Lower leg skin (tissue), 4 donors: Measurements from ENCODE around the gene ADAMTSL1. TPM values are rescaled to one million over a fixed set of nuclear protein-coding genes. Genes with fewer than 3 reads are reported as not detected.

Source experiments
- DNase-seq, 2 donors: peaks; one replicate each; pipeline ENCODE4 v3.0.0-alpha.2; 2019; ENCODE audit warnings: low spot score in 2 of 2
- H3K4me3 ChIP-seq: fragments of 200-600 bp; sonication (generic); 2 replicates; pipeline ENCODE4 v1.5.1; 2017; ENCODE audit warnings: mild to moderate bottlenecking, low read depth; ENCODE audit not compliant: poor library complexity, severe bottlenecking
- POLR2A ChIP-seq, 2 donors: fragments of 450-650 bp; IDR thresholded peaks; one replicate each; pipeline ENCODE4 v1.6.1; 2016 to 2017; ENCODE audit warnings: antibody characterized with exemption in 2 of 2, mild to moderate bottlenecking in 1 of 2, moderate library complexity in 1 of 2
- WGBS, 2 donors: methylation state at CpG; one replicate each; pipeline ENCODE4 v1.1.5; 2018; 5-methylcytosine and 5-hydroxymethylcytosine counted together
- intact Hi-C: fragments of 100-400 bp; cut with DNase I; formaldehyde crosslinking; loops from one replicate; pipeline ENCODE4 v1.15.0; 2023; ENCODE audit warnings: low total_unique reads
- total RNA-seq, 4 donors: library from RNA; depleted of rRNA; stranded (reverse); fragments of >200 nt; gene quantifications; one replicate each; pipeline ENCODE4 v1.1.0, GENCODE V29; 2016
- TF ChIP-seq, protein P1 (sequence below), 3 donors: fragments of 450-650 bp; IDR thresholded peaks; one replicate each; pipeline ENCODE4 v1.5.1; 2016; ENCODE audit warnings: antibody characterized with exemption in 3 of 3, mild to moderate bottlenecking in 3 of 3, moderate library complexity in 2 of 3

ADAMTSL1 gene
- total RNA-seq, 4 donors from 2014 or later, result 1.2 to 3.6 (median 1.9) TPM

DNA sequence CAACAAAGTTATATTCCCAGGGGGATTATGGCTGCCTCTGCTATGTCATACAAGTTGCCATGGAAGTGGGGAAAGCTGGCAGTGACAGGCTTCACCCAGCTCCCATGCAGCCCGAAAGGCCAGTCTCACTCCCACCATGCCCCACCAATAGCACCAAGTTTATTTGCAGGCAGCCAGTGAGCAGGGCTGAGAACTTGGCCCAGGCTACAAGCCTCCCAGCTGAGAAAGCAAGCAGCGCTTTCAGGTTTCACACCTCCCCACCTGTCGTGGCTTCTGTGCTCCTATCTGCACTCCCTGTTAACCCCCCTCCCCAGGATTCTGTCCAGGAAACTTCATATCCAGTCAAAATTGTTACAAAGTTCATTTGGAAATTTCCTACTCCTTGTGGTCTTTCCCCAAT, 404.0 kb downstream of the ADAMTSL1 start:
- intact Hi-C loops, result no loop called here
- WGBS, 2 donors, result 92 to 94% methylated on average over 3 of the region's 3 CpGs

DNA sequence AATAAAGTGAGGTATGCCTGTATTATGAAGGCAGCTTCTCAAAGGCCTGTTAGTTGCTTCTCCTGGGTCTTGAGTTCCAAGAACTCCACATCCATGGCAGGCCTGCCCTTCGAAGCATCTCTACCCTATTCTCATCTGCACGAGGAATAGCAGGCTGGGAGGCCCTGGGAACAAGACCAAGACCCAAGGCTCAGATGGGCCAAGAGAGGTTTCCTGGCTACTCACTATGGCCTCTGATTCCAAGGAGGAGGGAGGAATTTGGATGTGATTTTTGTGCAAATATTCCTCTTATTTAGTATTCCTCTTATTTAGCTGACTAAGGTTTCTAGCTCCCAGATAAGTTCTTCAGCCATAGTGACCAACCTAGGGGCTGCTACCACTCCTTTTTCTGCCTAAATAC, 407.8 kb downstream of the ADAMTSL1 start:
- 65 to 79% methylated on average over 2 of the region's 2 CpGs for WGBS, 2 donors
- no peak overlapping the region for H3K4me3 ChIP-seq
- no peak for DNase-seq
- TF ChIP-seq, protein P1, sequence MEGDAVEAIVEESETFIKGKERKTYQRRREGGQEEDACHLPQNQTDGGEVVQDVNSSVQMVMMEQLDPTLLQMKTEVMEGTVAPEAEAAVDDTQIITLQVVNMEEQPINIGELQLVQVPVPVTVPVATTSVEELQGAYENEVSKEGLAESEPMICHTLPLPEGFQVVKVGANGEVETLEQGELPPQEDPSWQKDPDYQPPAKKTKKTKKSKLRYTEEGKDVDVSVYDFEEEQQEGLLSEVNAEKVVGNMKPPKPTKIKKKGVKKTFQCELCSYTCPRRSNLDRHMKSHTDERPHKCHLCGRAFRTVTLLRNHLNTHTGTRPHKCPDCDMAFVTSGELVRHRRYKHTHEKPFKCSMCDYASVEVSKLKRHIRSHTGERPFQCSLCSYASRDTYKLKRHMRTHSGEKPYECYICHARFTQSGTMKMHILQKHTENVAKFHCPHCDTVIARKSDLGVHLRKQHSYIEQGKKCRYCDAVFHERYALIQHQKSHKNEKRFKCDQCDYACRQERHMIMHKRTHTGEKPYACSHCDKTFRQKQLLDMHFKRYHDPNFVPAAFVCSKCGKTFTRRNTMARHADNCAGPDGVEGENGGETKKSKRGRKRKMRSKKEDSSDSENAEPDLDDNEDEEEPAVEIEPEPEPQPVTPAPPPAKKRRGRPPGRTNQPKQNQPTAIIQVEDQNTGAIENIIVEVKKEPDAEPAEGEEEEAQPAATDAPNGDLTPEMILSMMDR (IDR thresholded peaks at IDR 0.05), result no peak
- no peak for TF ChIP-seq POLR2A (IDR thresholded peaks at IDR 0.05)
- intact Hi-C loops, result no loop called here

More for the DNA sequence above, 404.0 kb downstream of the ADAMTSL1 start:
- no peak for DNase-seq
- no peak for TF ChIP-seq POLR2A (IDR thresholded peaks at IDR 0.05)
- TF ChIP-seq, protein P1 (IDR thresholded peaks at IDR 0.05), result no peak
- no peak overlapping the region for H3K4me3 ChIP-seq

DNA sequence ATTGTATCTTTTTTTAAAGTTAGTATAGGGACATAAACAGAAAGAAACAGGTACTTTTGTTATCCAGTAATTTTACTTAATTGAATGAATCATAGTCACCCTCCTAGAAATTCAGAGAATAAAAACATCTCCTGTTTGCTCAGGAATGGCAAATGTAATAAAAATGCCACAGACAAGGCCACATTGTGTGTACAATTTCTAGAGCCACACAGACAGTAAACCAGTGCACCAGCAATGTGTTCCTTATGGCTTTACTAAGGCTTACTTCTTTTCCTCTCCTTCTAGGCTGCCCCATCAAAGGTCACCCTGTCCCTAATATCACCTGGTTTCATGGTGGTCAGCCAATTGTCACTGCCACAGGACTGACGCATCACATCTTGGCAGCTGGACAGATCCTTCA, 413.6 kb downstream of the ADAMTSL1 start:
- H3K4me3 ChIP-seq, result no peak overlapping the region
- TF ChIP-seq, protein P1 (IDR thresholded peaks at IDR 0.05), result no peak
- intact Hi-C loops, result no loop called here
- DNase-seq, result no peak
- 94 to 100% methylated on average over 1 of the region's 1 CpG for WGBS, 2 donors

- 53 to 60% methylated on average over 1 of the region's 1 CpG for WGBS, 2 donors
- no peak for TF ChIP-seq POLR2A (IDR thresholded peaks at IDR 0.05)
- TF ChIP-seq, protein P1 (IDR thresholded peaks at IDR 0.05), result no peak
- intact Hi-C loops, result no loop called here
- no peak overlapping the region for H3K4me3 ChIP-seq
- DNase-seq, result no peak
Measured at GRCh38 chr9:18888290-18888689, 414.3 kb downstream of the ADAMTSL1 start.

- TF ChIP-seq, protein P1 (IDR thresholded peaks at IDR 0.05), result no peak
- TF ChIP-seq POLR2A (IDR thresholded peaks at IDR 0.05), result no peak
- H3K4me3 ChIP-seq, result no peak overlapping the region
- 90 to 97% methylated on average over 11 to 12 of the region's 12 CpGs for WGBS, 2 donors
- no peak for DNase-seq
- intact Hi-C loops, result no loop called here
Measured at GRCh38 chr9:18889550-18889949, 415.6 kb downstream of the ADAMTSL1 start.

GRCh38 chr9:18890372-18890771, 416.4 kb downstream of the ADAMTSL1 start:
- 28 to 45% methylated on average over 4 of the region's 4 CpGs for WGBS, 2 donors
- intact Hi-C loops, result no loop called here
- no peak overlapping the region for H3K4me3 ChIP-seq
- TF ChIP-seq, protein P1 (IDR thresholded peaks at IDR 0.05), result no peak
- TF ChIP-seq POLR2A (IDR thresholded peaks at IDR 0.05), result no peak
- no peak for DNase-seq
